Measurements from ENCODE around the gene DCDC1.

GRCh38 chr11:31092638-31093037 is 276.9 kb downstream of the DCDC1 start:
- TF ChIP-seq REST (IDR thresholded peaks at IDR 0.05; ENCODE audit: insufficient read depth in 1 of 2, low read depth in 2 of 2, low read length in 1 of 2): no peak
- TF ChIP-seq CTCF (IDR thresholded peaks at IDR 0.05): no peak
- TF ChIP-seq SIN3A (IDR thresholded peaks at IDR 0.05; ENCODE audit: borderline replicate concordance, insufficient read depth, low read depth, low read length): no peak

All from Panc1 (cell line).